NB4 (cell line): ENCODE data around the gene MRPL34.

Source experiments
- MYC ChIP-seq: IDR thresholded peaks from 2 replicates; pipeline ENCODE4 v1.6.1; 2011; ENCODE audit warnings: low read depth, low read length
- POLR2A ChIP-seq: IDR thresholded peaks from 2 replicates; pipeline ENCODE4 v1.6.1; 2011; ENCODE audit warnings: mild to moderate bottlenecking; ENCODE audit not compliant: insufficient read length; ENCODE audit errors: extremely low read depth
- TF ChIP-seq, protein P1 (sequence below): IDR thresholded peaks from one replicate; pipeline ENCODE4 v1.5.1; 2012; ENCODE audit warnings: low read depth, low read length
- TF ChIP-seq, protein P2 (sequence below): IDR thresholded peaks from 2 replicates; pipeline ENCODE4 v1.6.1; 2011; ENCODE audit warnings: low read depth, low read length

DNA sequence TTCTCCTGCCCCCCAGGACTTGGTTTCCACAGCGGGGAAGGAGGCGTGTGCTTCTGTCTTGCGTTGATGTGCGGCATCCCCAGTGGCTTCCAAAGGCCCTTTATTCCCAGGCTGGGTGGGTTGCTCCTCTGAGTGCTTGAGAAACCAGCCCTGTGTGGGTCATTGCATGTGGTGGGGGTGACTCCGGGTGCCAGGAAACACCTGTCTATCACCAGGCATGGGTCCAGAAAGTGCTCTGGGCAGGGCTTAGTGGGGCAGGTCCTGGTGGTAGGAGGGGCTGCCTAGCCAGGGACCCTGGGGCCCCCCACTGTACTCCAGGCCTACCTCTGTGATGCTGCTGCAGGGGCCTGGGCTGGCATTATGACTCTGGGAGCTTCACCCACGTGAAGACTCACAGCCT lies 13.3 kb downstream of the MRPL34 start:
- TF ChIP-seq, protein P1, sequence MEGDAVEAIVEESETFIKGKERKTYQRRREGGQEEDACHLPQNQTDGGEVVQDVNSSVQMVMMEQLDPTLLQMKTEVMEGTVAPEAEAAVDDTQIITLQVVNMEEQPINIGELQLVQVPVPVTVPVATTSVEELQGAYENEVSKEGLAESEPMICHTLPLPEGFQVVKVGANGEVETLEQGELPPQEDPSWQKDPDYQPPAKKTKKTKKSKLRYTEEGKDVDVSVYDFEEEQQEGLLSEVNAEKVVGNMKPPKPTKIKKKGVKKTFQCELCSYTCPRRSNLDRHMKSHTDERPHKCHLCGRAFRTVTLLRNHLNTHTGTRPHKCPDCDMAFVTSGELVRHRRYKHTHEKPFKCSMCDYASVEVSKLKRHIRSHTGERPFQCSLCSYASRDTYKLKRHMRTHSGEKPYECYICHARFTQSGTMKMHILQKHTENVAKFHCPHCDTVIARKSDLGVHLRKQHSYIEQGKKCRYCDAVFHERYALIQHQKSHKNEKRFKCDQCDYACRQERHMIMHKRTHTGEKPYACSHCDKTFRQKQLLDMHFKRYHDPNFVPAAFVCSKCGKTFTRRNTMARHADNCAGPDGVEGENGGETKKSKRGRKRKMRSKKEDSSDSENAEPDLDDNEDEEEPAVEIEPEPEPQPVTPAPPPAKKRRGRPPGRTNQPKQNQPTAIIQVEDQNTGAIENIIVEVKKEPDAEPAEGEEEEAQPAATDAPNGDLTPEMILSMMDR: no peak
- TF ChIP-seq POLR2A (no peak), MYC (no peak)
- TF ChIP-seq, protein P2, sequence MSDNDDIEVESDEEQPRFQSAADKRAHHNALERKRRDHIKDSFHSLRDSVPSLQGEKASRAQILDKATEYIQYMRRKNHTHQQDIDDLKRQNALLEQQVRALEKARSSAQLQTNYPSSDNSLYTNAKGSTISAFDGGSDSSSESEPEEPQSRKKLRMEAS: no peak
